ENCODE measurements around the gene TRAP1.
A peak's percentile ranks its signal among the peaks of the same experiment; 100 is the strongest.
"Not testable (repeated sequence)": the region's sequence is repeated elsewhere in the genome, so short reads cannot be mapped to it uniquely, and the experiment has no call there.

The TRAP1 gene

DNA sequence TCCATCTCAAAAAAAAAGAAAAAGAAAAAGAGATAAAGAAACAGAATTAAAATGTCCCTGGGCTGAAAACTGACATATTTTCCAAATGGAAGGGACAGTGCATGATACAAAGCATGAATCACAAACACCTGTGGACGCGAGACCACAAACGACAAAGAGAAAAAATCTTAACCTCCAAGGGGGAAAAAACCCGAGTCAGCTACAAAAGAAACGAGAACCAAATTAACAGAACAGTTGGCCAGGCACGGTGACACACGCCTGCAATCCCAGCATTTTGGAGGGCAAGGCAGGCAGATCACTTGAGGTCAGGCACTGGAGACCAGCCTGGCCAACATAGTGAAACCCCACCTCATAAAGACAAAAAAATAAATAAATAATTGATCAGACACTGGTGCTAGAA lies 1.9 kb downstream of the TRAP1 start:
- H3K27ac ChIP-seq, result no peak overlapping the region; the same call in 1 of the 2 replicates
- no peaks in the 10 kb centered on the region; the same call in 1 of the 2 replicates for H3K36me3 ChIP-seq (ENCODE audit: insufficient read depth)
- H3K4me2 ChIP-seq, result peak overlapping the region; percentile 100
- H3K27me3 ChIP-seq (ENCODE audit: insufficient read depth, low read depth), result no peaks in the 10 kb centered on the region
- H3K9ac ChIP-seq, result no peak overlapping the region
- H3K4me1 ChIP-seq (ENCODE audit: low read depth, poor library complexity, severe bottlenecking), result peaks cover 49% of the 10 kb centered on the region
- no peak overlapping the region for H3K4me3 ChIP-seq (IDR thresholded peaks at IDR 0.05; ENCODE audit: insufficient read depth, low read depth, low read length)
- no peak overlapping the region for H2AFZ ChIP-seq (ENCODE audit: low read depth)
- no peak for TF ChIP-seq CTCF (conservative IDR thresholded peaks at IDR 0.05; ENCODE audit: low read depth, low read length)
- H3K79me2 ChIP-seq (ENCODE audit: insufficient read depth, low read depth), result peaks cover 65% of the 10 kb centered on the region
- H4K20me1 ChIP-seq (ENCODE audit: insufficient read depth), result 0 out of 2 replicates have a peak, but pooled peaks cover 5% of the 10 kb centered on the region

- H3K79me2 ChIP-seq (ENCODE audit: insufficient read depth, low read depth), result peaks cover 75% of the 10 kb centered on the region
- not testable (repeated sequence) for H3K4me2 ChIP-seq
These were observed 2.9 kb downstream of the TRAP1 start for GRCh38 chr16:3714378-3714777.

DNA sequence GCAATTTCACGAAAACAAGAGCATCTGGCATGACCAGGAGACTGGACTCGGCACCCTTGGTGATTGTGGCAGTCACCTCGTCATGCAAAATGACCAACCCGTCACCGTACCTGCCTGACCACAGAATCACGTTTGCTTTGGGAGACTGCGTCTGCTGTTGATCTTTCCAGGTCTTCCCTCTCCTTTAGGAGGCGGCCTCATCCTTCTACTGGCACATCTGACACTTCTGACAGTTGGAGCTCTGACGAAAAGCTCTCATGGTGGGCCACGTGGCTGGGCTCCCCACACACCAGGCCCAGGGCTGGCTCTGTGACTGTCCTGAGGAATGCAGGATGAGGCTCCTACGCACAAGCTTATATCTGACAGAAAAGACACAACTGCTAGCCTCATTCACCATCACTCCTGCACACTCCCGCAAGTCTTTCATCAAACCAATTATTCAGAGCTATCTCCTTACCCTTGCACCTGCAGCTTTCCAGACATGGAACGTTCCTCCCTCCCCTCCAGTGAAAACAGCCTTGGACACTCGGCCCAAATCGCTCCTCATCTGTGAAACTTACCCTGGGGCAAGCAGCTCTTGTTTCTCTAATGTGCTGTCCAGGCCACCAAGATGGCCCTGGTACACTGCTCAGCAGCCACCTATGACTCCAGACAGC lies 3.6 kb downstream of the TRAP1 start:
- no peak overlapping the region for H3K4me3 ChIP-seq (IDR thresholded peaks at IDR 0.05; ENCODE audit: insufficient read depth, low read depth, low read length)
- 0 out of 2 replicates have a peak, but pooled peaks cover 5% of the 10 kb centered on the region for H4K20me1 ChIP-seq (ENCODE audit: insufficient read depth)
- no peaks in the 10 kb centered on the region for H3K27me3 ChIP-seq (ENCODE audit: insufficient read depth, low read depth)
- TF ChIP-seq CTCF (conservative IDR thresholded peaks at IDR 0.05; ENCODE audit: low read depth, low read length), result no peak
- no peaks in the 10 kb centered on the region; the same call in 1 of the 2 replicates for H3K36me3 ChIP-seq (ENCODE audit: insufficient read depth)
- no peak overlapping the region for H3K27ac ChIP-seq
- peaks cover 82% of the 10 kb centered on the region for H3K79me2 ChIP-seq (ENCODE audit: insufficient read depth, low read depth)
- H3K4me2 ChIP-seq, result no peak overlapping the region; the same call in 1 of the 2 replicates
- H3K9ac ChIP-seq, result no peak overlapping the region
- peaks cover 49% of the 10 kb centered on the region for H3K4me1 ChIP-seq (ENCODE audit: low read depth, poor library complexity, severe bottlenecking)
- H2AFZ ChIP-seq (ENCODE audit: low read depth), result no peak overlapping the region

More at GRCh38 chr16:3714378-3714777, 2.9 kb downstream of the TRAP1 start:
- not testable (repeated sequence) for H3K4me3 ChIP-seq (IDR thresholded peaks at IDR 0.05; ENCODE audit: insufficient read depth, low read depth, low read length); H3K27ac ChIP-seq; H4K20me1 ChIP-seq (ENCODE audit: insufficient read depth); H2AFZ ChIP-seq (ENCODE audit: low read depth); H3K9ac ChIP-seq; H3K36me3 ChIP-seq (ENCODE audit: insufficient read depth); H3K27me3 ChIP-seq (ENCODE audit: insufficient read depth, low read depth)
- H3K4me1 ChIP-seq (ENCODE audit: low read depth, poor library complexity, severe bottlenecking), result peaks cover 49% of the 10 kb centered on the region

DNA sequence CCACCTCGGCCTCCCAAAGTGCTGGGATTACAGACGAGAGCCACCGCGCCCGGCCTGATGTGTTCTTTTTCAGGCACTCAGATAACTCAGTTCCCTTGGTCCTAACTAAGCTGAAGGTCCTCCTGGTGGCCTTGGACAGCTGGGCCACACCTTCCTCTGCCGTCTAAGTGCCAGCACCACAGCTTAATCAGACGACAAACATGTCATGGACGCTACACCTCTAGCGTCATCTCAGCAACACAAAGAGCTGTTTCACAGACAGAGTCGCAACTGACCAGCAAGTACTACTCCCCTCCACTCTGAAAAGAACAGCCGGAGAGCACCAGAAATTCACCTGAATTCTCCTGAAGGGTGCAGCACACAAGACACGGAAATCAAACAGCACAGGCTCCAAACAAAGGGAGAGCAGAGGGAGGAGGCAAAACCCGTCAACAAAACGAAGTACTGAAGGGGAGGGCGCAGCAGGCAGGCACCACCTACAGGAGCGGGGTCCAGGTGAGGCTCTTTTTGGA lies 4.4 kb downstream of the TRAP1 start:
- Histone ChIP-seq H3K79me2 (ENCODE audit: insufficient read depth, low read depth) (peaks cover 90% of the 10 kb centered on the region), H3K4me1 (ENCODE audit: low read depth, poor library complexity, severe bottlenecking) (peaks cover 43% of the 10 kb centered on the region), H4K20me1 (ENCODE audit: insufficient read depth) (0 out of 2 replicates have a peak, but pooled peaks cover 5% of the 10 kb centered on the region), H3K9ac (no peak overlapping the region), H3K27ac (no peak overlapping the region), H3K36me3 (ENCODE audit: insufficient read depth) (no peaks in the 10 kb centered on the region; the same call in 1 of the 2 replicates), H2AFZ (ENCODE audit: low read depth) (no peak overlapping the region), H3K27me3 (ENCODE audit: insufficient read depth, low read depth) (no peaks in the 10 kb centered on the region), H3K4me2 (no peak overlapping the region), H3K4me3 (IDR thresholded peaks at IDR 0.05; ENCODE audit: insufficient read depth, low read depth, low read length) (no peak overlapping the region)
- no peak for TF ChIP-seq CTCF (conservative IDR thresholded peaks at IDR 0.05; ENCODE audit: low read depth, low read length)

Measured in KMS-11 (cell line).